CD14-positive monocyte (primary cell): ENCODE measurements around the gene MARK4. TPM values are rescaled to one million over a fixed set of nuclear protein-coding genes. Genes with fewer than 3 reads are reported as not detected.

ENCODE experiments used
- DNase-seq, 3 donors: peaks; one replicate each; pipeline ENCODE4 v3.0.0-alpha.2; 2011 to 2022
- H2AFZ ChIP-seq: 2 replicates; pipeline ENCODE4 v1.6.0; 2012; ENCODE audit warnings: mild to moderate bottlenecking, low read depth, low read length, inconsistent platforms; ENCODE audit not compliant: insufficient read depth, poor library complexity, severe bottlenecking
- H3K27ac ChIP-seq, 2 donors: 1 replicate in 1 of 2; 2 replicates in 1 of 2; pipeline ENCODE4 v1.5.1; 2012 to 2013; ENCODE audit warnings: low read length in 2 of 2, control low read depth in 1 of 2, inconsistent platforms in 1 of 2, low read depth in 1 of 2, mild to moderate bottlenecking in 1 of 2
- H3K27me3 ChIP-seq, 2 donors: one replicate each; pipeline versions ENCODE4 v1.6.0 to v1.6.1; 2011 to 2013; ENCODE audit warnings: low read length in 2 of 2; ENCODE audit not compliant: control insufficient read depth in 2 of 2, insufficient read depth in 2 of 2
- H3K36me3 ChIP-seq, 2 donors: replicated peaks in 1 of 2; 1 replicate in 1 of 2; 2 replicates in 1 of 2; pipeline versions ENCODE4 v1.5.1 to v1.6.1; 2012 to 2013; ENCODE audit warnings: low read length in 2 of 2, control low read depth in 1 of 2, inconsistent platforms in 1 of 2, mild to moderate bottlenecking in 1 of 2; ENCODE audit not compliant: insufficient read depth in 2 of 2, control insufficient read depth in 1 of 2
- H3K4me1 ChIP-seq, 2 donors: 1 replicate in 1 of 2; 2 replicates in 1 of 2; pipeline versions ENCODE4 v1.5.1 to v1.6.1; 2012 to 2013; ENCODE audit warnings: low read length in 2 of 2, control low read depth in 1 of 2, inconsistent platforms in 1 of 2, mild to moderate bottlenecking in 1 of 2, moderate library complexity in 1 of 2; ENCODE audit not compliant: insufficient read depth in 2 of 2, control insufficient read depth in 1 of 2
- H3K4me2 ChIP-seq: replicated peaks from 2 replicates; pipeline ENCODE3; 2012; ENCODE audit warnings: low read length, moderate library complexity, mild to moderate bottlenecking; ENCODE audit not compliant: poor library complexity, severe bottlenecking; ENCODE audit errors: extremely low read depth
- H3K4me3 ChIP-seq, 3 experiments: fragments of 200-600 bp in 1 of 3; sonication (generic) in 1 of 3; replicated peaks in 1 of 3; 1 replicate in 2 of 3; 2 replicates in 1 of 3; pipeline ENCODE4 v1.5.1; 2011 to 2013; ENCODE audit warnings: low read length in 3 of 3, mild to moderate bottlenecking in 3 of 3, control low read depth in 2 of 3, low read depth in 2 of 3, inconsistent platforms in 1 of 3, moderate library complexity in 1 of 3
- H3K79me2 ChIP-seq: 2 replicates; pipeline ENCODE4 v1.6.0; 2012; ENCODE audit warnings: mild to moderate bottlenecking, control low read depth, inconsistent platforms, low read length, moderate library complexity; ENCODE audit not compliant: insufficient read depth
- H3K9ac ChIP-seq: 2 replicates; pipeline ENCODE4 v1.6.0; 2017; ENCODE audit warnings: low read length, mild to moderate bottlenecking; ENCODE audit not compliant: insufficient read depth, poor library complexity, severe bottlenecking
- H3K9me3 ChIP-seq, 2 donors: replicated peaks in 1 of 2; 1 replicate in 1 of 2; 2 replicates in 1 of 2; pipeline versions ENCODE4 v1.5.1 to v1.6.1; 2012 to 2013; ENCODE audit warnings: low read length in 2 of 2, control low read depth in 1 of 2; ENCODE audit not compliant: control insufficient read depth in 1 of 2, insufficient read depth in 1 of 2
- H4K20me1 ChIP-seq: 2 replicates; pipeline ENCODE4 v1.6.0; 2012; ENCODE audit warnings: mild to moderate bottlenecking, low read length, control low read depth, moderate library complexity; ENCODE audit not compliant: insufficient read depth
- H3K27ac Mint-ChIP-seq, 7 donors: one replicate each; pipeline ENCODE4 v1.8.0; 2020; ENCODE audit warnings: mild to moderate bottlenecking in 7 of 7, mixed read lengths in 7 of 7, moderate library complexity in 6 of 7, inconsistent platforms in 2 of 7
- H3K27me3 Mint-ChIP-seq, 3 donors: one replicate each; pipeline ENCODE4 v1.8.0; 2021 to 2022; ENCODE audit warnings: low read depth in 3 of 3, mild to moderate bottlenecking in 3 of 3, mixed read lengths in 3 of 3, moderate library complexity in 3 of 3, inconsistent platforms in 1 of 3
- H3K36me3 Mint-ChIP-seq, 2 donors: one replicate each; pipeline ENCODE4 v1.8.0; 2020; ENCODE audit warnings: mixed read lengths in 2 of 2, inconsistent platforms in 1 of 2, mild to moderate bottlenecking in 1 of 2
- H3K4me1 Mint-ChIP-seq: one replicate; pipeline ENCODE4 v1.8.0; 2020; ENCODE audit warnings: mild to moderate bottlenecking, mixed read lengths
- H3K4me3 Mint-ChIP-seq, 2 donors: one replicate each; pipeline ENCODE4 v1.8.0; 2020; ENCODE audit warnings: mild to moderate bottlenecking in 2 of 2, mixed read lengths in 2 of 2, moderate library complexity in 1 of 2
- H3K9me3 Mint-ChIP-seq, 7 donors: one replicate each; pipeline ENCODE4 v1.8.0; 2020 to 2022; ENCODE audit warnings: mixed read lengths in 7 of 7, mild to moderate bottlenecking in 6 of 7, moderate library complexity in 6 of 7, inconsistent platforms in 2 of 7
- WGBS: methylation state at CpG from one replicate; pipeline ENCODE4 v1.1.5; 2013; ENCODE audit warnings: missing lambda C conversion rate; ENCODE audit not compliant: insufficient coverage; 5-methylcytosine and 5-hydroxymethylcytosine counted together
- intact Hi-C, 2 donors: fragments of 100-400 bp; cut with micrococcal nuclease; formaldehyde crosslinking; loops; one replicate each; pipeline versions ENCODE4 v1.15.0 to v1.15.1; 2023
- polyA plus RNA-seq, 3 donors: library from polyadenylated mRNA; depleted of rRNA in 1 of 3; unstranded in 2 of 3; stranded (reverse) in 1 of 3; fragments of 300-500 nt in 2 of 3; fragments of >200 nt in 1 of 3; fragmentation: Illumina TruSeq in 2 of 3; gene quantifications; 1 replicate in 2 of 3; 2 replicates in 1 of 3; pipeline ENCODE4 v1.2.3, GENCODE V29; 2012 to 2021
- TF ChIP-seq, protein P1 (sequence below): fragments of 200-600 bp; IDR thresholded peaks from one replicate; pipeline ENCODE4 v1.8.0; 2022; ENCODE audit warnings: antibody characterized with exemption, mild to moderate bottlenecking

Gene MARK4
- polyA plus RNA-seq, 3 donors: 0.59 to 18.4 (median 0.69) TPM

DNA sequence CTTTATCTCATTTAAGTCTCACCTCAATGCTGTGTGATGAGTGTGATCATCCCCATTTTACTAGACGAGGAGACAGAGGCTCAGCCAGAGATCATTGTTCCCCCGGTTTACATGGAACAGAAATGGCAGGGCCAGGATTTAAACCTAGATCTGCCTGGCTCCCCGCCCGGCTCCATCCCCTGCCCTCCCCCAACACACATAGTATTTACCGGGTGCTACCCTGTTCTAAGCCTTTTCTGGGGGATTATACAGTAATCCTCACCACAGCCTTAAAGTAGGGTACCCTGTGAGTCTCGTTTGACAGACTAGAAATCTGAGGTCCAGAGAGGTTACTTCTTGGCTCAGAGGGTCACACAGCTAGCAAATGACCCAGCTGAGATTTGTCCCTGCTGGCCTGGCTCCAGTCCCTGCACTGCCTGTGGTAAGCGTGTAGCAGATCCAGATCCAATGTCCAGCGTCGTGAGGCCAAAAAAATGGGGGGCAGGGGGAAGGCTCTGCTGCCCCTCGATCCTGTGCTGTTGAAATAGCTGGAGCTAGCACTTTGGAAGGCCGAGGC is 85.7 kb downstream of the MARK4 start:
- Histone ChIP-seq H3K4me3 (no peak overlapping the region), H2AFZ (no peak overlapping the region), H3K27me3 (peaks cover 4 to 21% of the 10 kb centered on the region in 2 donors), H3K9me3 (no peaks in the 10 kb centered on the region), H4K20me1 (no peaks in the 10 kb centered on the region), H3K79me2 (no peaks in the 10 kb centered on the region), H3K4me2 (no peak overlapping the region), H3K9ac (no peak overlapping the region), H3K36me3 (no peaks in the 10 kb centered on the region), H3K4me1 (peaks cover 4 to 11% of the 10 kb centered on the region in 2 donors), H3K27ac (no peak overlapping the region)
- 83% methylated on average over 3 of the region's 11 CpGs for WGBS
- H3K4me1 Mint-ChIP-seq: peaks cover 4% of the 10 kb centered on the region
- H3K27ac Mint-ChIP-seq: peak overlapping the region in 1 of 7 donors; percentile 8
- H3K9me3 Mint-ChIP-seq: peaks cover 0 to 4% (median 0%) of the 10 kb centered on the region in 7 donors
- no peak for DNase-seq
- peaks cover 8 to 19% (median 16%) of the 10 kb centered on the region in 3 donors for H3K27me3 Mint-ChIP-seq
- no peak overlapping the region for H3K4me3 Mint-ChIP-seq
- H3K36me3 Mint-ChIP-seq: peaks cover 0 to 3% of the 10 kb centered on the region in 2 donors
- TF ChIP-seq, protein P1, sequence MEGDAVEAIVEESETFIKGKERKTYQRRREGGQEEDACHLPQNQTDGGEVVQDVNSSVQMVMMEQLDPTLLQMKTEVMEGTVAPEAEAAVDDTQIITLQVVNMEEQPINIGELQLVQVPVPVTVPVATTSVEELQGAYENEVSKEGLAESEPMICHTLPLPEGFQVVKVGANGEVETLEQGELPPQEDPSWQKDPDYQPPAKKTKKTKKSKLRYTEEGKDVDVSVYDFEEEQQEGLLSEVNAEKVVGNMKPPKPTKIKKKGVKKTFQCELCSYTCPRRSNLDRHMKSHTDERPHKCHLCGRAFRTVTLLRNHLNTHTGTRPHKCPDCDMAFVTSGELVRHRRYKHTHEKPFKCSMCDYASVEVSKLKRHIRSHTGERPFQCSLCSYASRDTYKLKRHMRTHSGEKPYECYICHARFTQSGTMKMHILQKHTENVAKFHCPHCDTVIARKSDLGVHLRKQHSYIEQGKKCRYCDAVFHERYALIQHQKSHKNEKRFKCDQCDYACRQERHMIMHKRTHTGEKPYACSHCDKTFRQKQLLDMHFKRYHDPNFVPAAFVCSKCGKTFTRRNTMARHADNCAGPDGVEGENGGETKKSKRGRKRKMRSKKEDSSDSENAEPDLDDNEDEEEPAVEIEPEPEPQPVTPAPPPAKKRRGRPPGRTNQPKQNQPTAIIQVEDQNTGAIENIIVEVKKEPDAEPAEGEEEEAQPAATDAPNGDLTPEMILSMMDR: no peak
- intact Hi-C loops: no loop called here

- H3K4me1 ChIP-seq: peaks cover 4 to 11% of the 10 kb centered on the region in 2 donors
- no peak for DNase-seq
- H2AFZ ChIP-seq: no peak overlapping the region
- no peak overlapping the region for H3K4me3 ChIP-seq
- peaks cover 4 to 30% of the 10 kb centered on the region in 2 donors for H3K27me3 ChIP-seq
- H3K36me3 ChIP-seq: no peaks in the 10 kb centered on the region
- no peak overlapping the region for H3K4me2 ChIP-seq
- H3K9me3 Mint-ChIP-seq: peaks cover 0 to 4% (median 0%) of the 10 kb centered on the region in 7 donors
- intact Hi-C loops: loop anchor here (2.0 to 10.0 kb wide), 2 partner anchors 91 to 195 kb away; no protein-coding TSS in a partner anchor
- no peak overlapping the region for H3K27ac Mint-ChIP-seq
- H3K27ac ChIP-seq: no peak overlapping the region
- no peaks in the 10 kb centered on the region for H3K9me3 ChIP-seq
- H3K79me2 ChIP-seq: no peaks in the 10 kb centered on the region
- peaks cover 4% of the 10 kb centered on the region for H3K4me1 Mint-ChIP-seq
- H3K4me3 Mint-ChIP-seq: no peak overlapping the region
- no peaks in the 10 kb centered on the region for H4K20me1 ChIP-seq
- TF ChIP-seq, protein P1: no peak
- peaks cover 0 to 3% of the 10 kb centered on the region in 2 donors for H3K36me3 Mint-ChIP-seq
- no peak overlapping the region for H3K9ac ChIP-seq
- no CpG with 5 or more reads among the region's 6 CpGs for WGBS
- peaks cover 12 to 23% (median 15%) of the 10 kb centered on the region in 3 donors for H3K27me3 Mint-ChIP-seq
These were observed 88.6 kb downstream of the MARK4 start for GRCh38 chr19:45339629-45340028.
